Kidney epithelial cell (primary cell): Measurements from ENCODE around the gene NFAM1. TPM values are rescaled to one million over a fixed set of nuclear protein-coding genes. Genes with fewer than 3 reads are reported as not detected.
A peak's percentile ranks its signal among the peaks of the same experiment; 100 is the strongest.

Source experiments
- DNase-seq: peaks from one replicate; pipeline ENCODE4 v3.0.0-alpha.2; 2010; ENCODE audit warnings: low read depth
- H3K27me3 ChIP-seq: 2 replicates; pipeline ENCODE4 v1.6.0; 2011; ENCODE audit warnings: low read length; ENCODE audit not compliant: control insufficient read depth, insufficient read depth
- H3K36me3 ChIP-seq: 2 replicates; pipeline ENCODE4 v1.5.1; 2011; ENCODE audit warnings: low read length; ENCODE audit not compliant: control insufficient read depth, insufficient read depth
- H3K4me3 ChIP-seq: 2 replicates; pipeline ENCODE4 v1.5.1; 2011; ENCODE audit warnings: low read depth, mild to moderate bottlenecking, control low read depth, low read length
- total RNA-seq: library from RNA; depleted of rRNA; stranded (reverse); fragments of >200 nt; gene quantifications from 2 replicates; pipeline ENCODE4 v1.2.3, GENCODE V29; 2015
- TF ChIP-seq, protein P1 (sequence below): IDR thresholded peaks from 2 replicates; pipeline ENCODE4 v1.5.1; 2011; ENCODE audit warnings: mild to moderate bottlenecking, moderate library complexity, low read length, control low read depth, inconsistent platforms; ENCODE audit not compliant: insufficient read depth, poor library complexity, severe bottlenecking

Gene NFAM1
- total RNA-seq, 1 donor from 2014 or later, result under 0.01 TPM

DNA sequence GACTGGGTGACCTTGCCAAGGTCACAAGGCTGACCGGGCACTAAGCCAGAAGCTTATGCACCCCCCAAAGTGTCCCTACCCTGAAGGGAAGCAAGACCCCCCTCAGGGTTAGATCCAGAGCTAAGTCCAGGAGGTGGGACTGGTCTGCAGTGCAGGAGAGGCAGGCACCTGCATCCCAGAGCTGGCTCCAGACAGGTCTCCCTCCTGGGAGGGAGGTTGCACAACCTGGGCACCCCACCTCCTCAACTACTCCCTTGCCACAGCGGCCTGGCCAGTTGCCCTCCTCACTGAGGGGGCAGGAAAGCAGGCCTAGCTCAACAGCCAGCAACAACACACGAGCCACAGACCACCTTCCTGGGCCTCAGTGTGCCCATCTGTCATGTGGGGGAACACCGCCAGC is 86.7 kb downstream of the NFAM1 start:
- Histone ChIP-seq H3K4me3 (no peak overlapping the region), H3K36me3 (no peaks in the 10 kb centered on the region), H3K27me3 (peaks cover 14% of the 10 kb centered on the region)
- TF ChIP-seq, protein P1, sequence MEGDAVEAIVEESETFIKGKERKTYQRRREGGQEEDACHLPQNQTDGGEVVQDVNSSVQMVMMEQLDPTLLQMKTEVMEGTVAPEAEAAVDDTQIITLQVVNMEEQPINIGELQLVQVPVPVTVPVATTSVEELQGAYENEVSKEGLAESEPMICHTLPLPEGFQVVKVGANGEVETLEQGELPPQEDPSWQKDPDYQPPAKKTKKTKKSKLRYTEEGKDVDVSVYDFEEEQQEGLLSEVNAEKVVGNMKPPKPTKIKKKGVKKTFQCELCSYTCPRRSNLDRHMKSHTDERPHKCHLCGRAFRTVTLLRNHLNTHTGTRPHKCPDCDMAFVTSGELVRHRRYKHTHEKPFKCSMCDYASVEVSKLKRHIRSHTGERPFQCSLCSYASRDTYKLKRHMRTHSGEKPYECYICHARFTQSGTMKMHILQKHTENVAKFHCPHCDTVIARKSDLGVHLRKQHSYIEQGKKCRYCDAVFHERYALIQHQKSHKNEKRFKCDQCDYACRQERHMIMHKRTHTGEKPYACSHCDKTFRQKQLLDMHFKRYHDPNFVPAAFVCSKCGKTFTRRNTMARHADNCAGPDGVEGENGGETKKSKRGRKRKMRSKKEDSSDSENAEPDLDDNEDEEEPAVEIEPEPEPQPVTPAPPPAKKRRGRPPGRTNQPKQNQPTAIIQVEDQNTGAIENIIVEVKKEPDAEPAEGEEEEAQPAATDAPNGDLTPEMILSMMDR, result no peak
- DNase-seq, result no peak

DNA sequence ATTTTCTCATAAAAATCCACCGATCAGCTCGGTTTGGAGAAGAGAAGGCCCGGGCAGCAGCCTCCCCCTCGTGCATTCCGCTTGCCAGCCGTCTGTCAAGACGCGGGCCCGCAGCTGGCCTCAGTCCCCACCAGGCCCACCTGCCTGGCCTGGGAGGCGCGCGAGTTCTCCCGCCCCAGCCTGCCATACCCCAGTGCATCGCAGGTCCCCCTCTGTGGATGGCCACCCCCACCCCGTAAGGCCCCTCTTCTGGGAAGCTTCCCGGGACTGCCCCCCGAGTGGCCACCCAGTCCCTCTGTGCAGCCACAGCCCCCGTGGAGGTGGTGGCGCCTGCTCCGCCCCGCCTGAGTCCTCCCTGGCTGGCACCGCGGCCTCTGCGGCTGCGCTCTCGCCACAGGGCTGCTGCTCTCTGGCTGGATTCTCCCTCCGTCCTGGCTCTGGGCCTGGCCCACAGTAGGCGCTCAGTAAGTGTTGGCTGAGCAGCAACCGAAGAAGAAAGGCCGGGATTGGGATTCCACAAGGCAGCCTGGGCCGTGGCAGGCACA is 87.8 kb downstream of the NFAM1 start:
- TF ChIP-seq, protein P1, result no peak
- Histone ChIP-seq H3K27me3 (peaks cover 14% of the 10 kb centered on the region), H3K4me3 (no peak overlapping the region), H3K36me3 (no peaks in the 10 kb centered on the region)
- no peak for DNase-seq

DNA sequence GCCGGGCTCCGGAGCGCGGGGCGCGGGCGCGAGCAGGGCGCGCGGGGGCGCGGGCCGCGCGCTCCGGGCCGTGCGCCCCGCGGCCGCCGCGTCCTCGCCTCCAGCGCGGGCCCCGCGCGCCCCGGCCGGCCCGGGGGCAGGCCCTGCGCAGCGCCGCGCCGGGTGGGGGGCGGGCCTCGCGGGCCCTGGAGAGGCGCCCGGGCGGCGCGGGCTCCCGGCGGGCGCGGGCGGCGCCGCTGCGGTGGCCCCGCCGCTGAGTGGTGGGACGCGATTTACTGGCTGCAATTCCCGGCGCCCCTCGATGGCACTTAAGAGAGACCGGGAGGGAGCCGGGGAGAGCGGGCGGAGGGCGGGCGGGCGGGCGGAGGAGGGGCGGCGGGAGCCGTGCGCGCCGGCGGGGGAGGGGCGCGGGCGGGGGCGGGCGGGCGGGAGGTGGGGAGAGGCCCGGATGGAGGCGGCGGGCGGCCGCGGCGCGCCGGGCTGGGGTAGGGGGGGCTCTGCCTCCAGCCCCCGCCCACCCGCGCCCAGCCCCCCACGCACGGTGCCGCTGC is 88.6 kb downstream of the NFAM1 start:
- TF ChIP-seq, protein P1, result no peak
- H3K36me3 ChIP-seq, result no peaks in the 10 kb centered on the region

DNA sequence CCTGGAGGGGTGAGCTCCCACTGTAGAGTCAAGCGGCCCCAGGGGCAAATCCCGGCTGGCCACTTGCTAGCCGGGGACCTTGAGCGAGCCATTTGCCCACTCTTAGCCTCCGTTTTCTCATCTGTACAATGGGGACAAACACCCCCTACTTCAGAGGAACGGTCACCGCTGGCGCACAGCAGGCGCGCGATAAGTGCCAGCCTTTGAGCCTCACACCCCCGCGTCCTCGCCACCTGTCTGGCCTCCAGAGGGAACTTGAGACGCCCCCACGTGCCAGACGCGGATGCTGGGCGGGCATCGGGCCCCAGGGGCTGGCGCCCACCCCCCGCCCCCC is 89.1 kb downstream of the NFAM1 start:
- TF ChIP-seq, protein P1, result no peak
- Histone ChIP-seq H3K4me3 (peak overlapping the region; percentile 26), H3K36me3 (no peaks in the 10 kb centered on the region), H3K27me3 (peaks cover 14% of the 10 kb centered on the region)
- no peak for DNase-seq

More for the DNA sequence above, 88.6 kb downstream of the NFAM1 start:
- Histone ChIP-seq H3K27me3 (peaks cover 14% of the 10 kb centered on the region), H3K4me3 (peak overlapping the region; percentile 22)
- no peak for DNase-seq

DNA sequence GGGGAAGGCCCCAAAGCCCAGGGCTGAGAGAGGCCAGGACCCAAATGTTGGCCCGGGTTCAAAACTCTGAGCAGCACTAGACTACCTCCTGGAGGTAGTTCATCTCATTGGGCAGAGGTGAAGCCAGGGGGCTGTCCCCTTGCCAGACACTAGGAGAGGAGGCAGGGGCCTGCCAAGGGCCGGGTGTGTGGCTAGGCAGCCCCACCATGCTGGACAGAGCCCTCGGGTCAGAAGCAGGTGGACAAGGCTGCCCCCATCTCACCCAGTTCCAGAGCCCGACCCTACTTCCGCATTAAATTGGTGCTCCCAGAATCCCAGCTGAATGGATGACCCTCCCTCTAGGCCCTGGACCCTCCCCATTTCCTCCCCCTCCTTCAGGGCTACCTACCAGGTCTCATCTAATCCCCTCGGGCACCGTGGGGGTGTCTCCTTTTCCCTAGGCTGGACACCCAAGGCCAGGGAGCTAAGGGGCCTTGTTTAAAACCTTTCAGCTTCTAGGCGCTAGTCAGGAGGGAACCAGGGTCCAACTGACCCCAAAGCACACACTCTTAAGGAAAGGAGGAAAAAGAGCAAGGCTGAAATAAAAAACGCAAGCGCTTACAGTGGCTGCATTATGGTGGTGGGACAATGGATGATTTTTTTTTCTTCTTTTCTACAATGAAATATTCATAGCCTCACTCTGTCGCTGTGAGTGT is 89.6 kb downstream of the NFAM1 start:
- Histone ChIP-seq H3K27me3 (peaks cover 14% of the 10 kb centered on the region), H3K36me3 (no peaks in the 10 kb centered on the region), H3K4me3 (no peak overlapping the region)
- TF ChIP-seq, protein P1, result no peak
- DNase-seq, result no peak
